HEK293 (cell line): ENCODE data around the gene DNAAF9.

Source experiments
- CTCF ChIA-PET: fragments of 350-600 bp; formaldehyde crosslinking; extraction: SDS; loops from one replicate; lab custom pipeline; 2021; ENCODE audit warnings: antibody characterized with exemption; lab: Yijun Ruan, JAX
- POLR2A ChIA-PET: fragments of 300-600 bp; formaldehyde crosslinking; extraction: SDS; loops from one replicate; lab custom pipeline; 2020; ENCODE audit warnings: antibody characterized with exemption, inconsistent platforms; lab: Yijun Ruan, JAX
- H3K27ac ChIP-seq: fragments of 200-500 bp; sonication (Bioruptor generic); 2 replicates; pipeline ENCODE4 v1.5.1; 2014; ENCODE audit warnings: low read depth, low read length, control low read depth, inconsistent platforms; ENCODE audit errors: extremely low read depth
- H3K36me3 ChIP-seq, 2 experiments: fragments of 200-500 bp in 1 of 2; sonication (Bioruptor generic) in 1 of 2; 1 replicate in 1 of 2; 2 replicates in 1 of 2; pipeline ENCODE4 v1.5.1; 2014 to 2017; ENCODE audit warnings: inconsistent platforms in 2 of 2, low read length in 2 of 2; ENCODE audit not compliant: control insufficient read depth in 2 of 2, insufficient read depth in 1 of 2
- H3K4me1 ChIP-seq: fragments of 200-500 bp; sonication (Bioruptor generic); 2 replicates; pipeline ENCODE4 v1.5.1; 2014; ENCODE audit warnings: mild to moderate bottlenecking, low read length, inconsistent platforms; ENCODE audit not compliant: control insufficient read depth, insufficient read depth
- H3K4me3 ChIP-seq: 2 replicates; pipeline ENCODE4 v1.5.1; 2011; ENCODE audit warnings: low read depth, mild to moderate bottlenecking, control low read depth, low read length, moderate library complexity
- H3K9me3 ChIP-seq: fragments of 200-500 bp; sonication (Bioruptor generic); 2 replicates; pipeline ENCODE4 v1.5.1; 2014; ENCODE audit warnings: low read depth, low read length, inconsistent platforms; ENCODE audit not compliant: control insufficient read depth, insufficient read depth
- BCL11A ChIP-seq: fragments of 450-650 bp; formaldehyde crosslinking; IDR thresholded peaks from 2 replicates; pipeline ENCODE4 v1.5.1; 2016; ENCODE audit warnings: low read depth, missing biosample characterization, missing genetic modification characterization
- EGR2 ChIP-seq: fragments of 450-650 bp; formaldehyde crosslinking; IDR thresholded peaks from 2 replicates; pipeline ENCODE4 v1.5.1; 2016; ENCODE audit warnings: low read depth, missing biosample characterization, missing genetic modification characterization
- GFI1B ChIP-seq: fragments of 450-650 bp; formaldehyde crosslinking; IDR thresholded peaks from 2 replicates; pipeline ENCODE4 v1.5.1; 2016; ENCODE audit warnings: missing biosample characterization, missing genetic modification characterization
- GLIS1 ChIP-seq: fragments of 450-650 bp; formaldehyde crosslinking; IDR thresholded peaks from 2 replicates; pipeline ENCODE4 v1.5.1; 2016; ENCODE audit warnings: missing biosample characterization, missing genetic modification characterization
- PATZ1 ChIP-seq: fragments of 450-650 bp; formaldehyde crosslinking; IDR thresholded peaks from 2 replicates; pipeline ENCODE4 v1.5.1; 2016; ENCODE audit warnings: missing biosample characterization, missing genetic modification characterization
- REST ChIP-seq: fragments of 450-650 bp; formaldehyde crosslinking; IDR thresholded peaks from 2 replicates; pipeline ENCODE4 v1.5.1; 2016; ENCODE audit warnings: missing biosample characterization, missing genetic modification characterization
- SETDB1 ChIP-seq: IDR thresholded peaks from one replicate; pipeline ENCODE4 v1.6.1; 2017; ENCODE audit warnings: mild to moderate bottlenecking, low read length, moderate library complexity, mixed read lengths; ENCODE audit not compliant: insufficient read length
- ZBTB20 ChIP-seq: fragments of 450-650 bp; formaldehyde crosslinking; IDR thresholded peaks from 2 replicates; pipeline ENCODE4 v1.5.1; 2016; ENCODE audit warnings: missing biosample characterization, missing genetic modification characterization
- ZNF112 ChIP-seq: fragments of 450-650 bp; formaldehyde crosslinking; IDR thresholded peaks from 2 replicates; pipeline ENCODE4 v1.5.0; 2017; ENCODE audit warnings: missing biosample characterization, missing genetic modification characterization
- ZNF280C ChIP-seq: fragments of 450-650 bp; formaldehyde crosslinking; IDR thresholded peaks from 2 replicates; pipeline ENCODE4 v1.5.1; 2016; ENCODE audit warnings: missing biosample characterization, missing genetic modification characterization
- ZNF394 ChIP-seq: fragments of 450-650 bp; formaldehyde crosslinking; IDR thresholded peaks from 2 replicates; pipeline ENCODE4 v1.5.1; 2016; ENCODE audit warnings: missing biosample characterization, missing genetic modification characterization, mild to moderate bottlenecking, moderate library complexity, borderline replicate concordance
- ZNF488 ChIP-seq: fragments of 450-650 bp; formaldehyde crosslinking; IDR thresholded peaks from 2 replicates; pipeline ENCODE4 v1.5.1; 2016; ENCODE audit warnings: missing biosample characterization, missing genetic modification characterization
- ZNF529 ChIP-seq: fragments of 450-650 bp; formaldehyde crosslinking; IDR thresholded peaks from 2 replicates; pipeline ENCODE4 v1.5.1; 2017; ENCODE audit warnings: missing genetic modification characterization, missing biosample characterization; ENCODE audit not compliant: insufficient replicate concordance
- ZNF548 ChIP-seq: fragments of 450-650 bp; formaldehyde crosslinking; IDR thresholded peaks from 2 replicates; pipeline ENCODE4 v1.5.1; 2016; ENCODE audit warnings: missing biosample characterization, missing genetic modification characterization
- ZNF549 ChIP-seq: fragments of 450-650 bp; IDR thresholded peaks from 2 replicates; pipeline ENCODE4 v1.5.1; 2018; ENCODE audit warnings: missing biosample characterization, missing genetic modification characterization, mild to moderate bottlenecking, inconsistent platforms, moderate library complexity
- ZNF560 ChIP-seq: fragments of 450-650 bp; formaldehyde crosslinking; IDR thresholded peaks from 2 replicates; pipeline ENCODE4 v1.5.1; 2017; ENCODE audit warnings: missing biosample characterization, missing genetic modification characterization, borderline replicate concordance
- ZNF610 ChIP-seq: fragments of 450-650 bp; formaldehyde crosslinking; IDR thresholded peaks from 2 replicates; pipeline ENCODE4 v1.5.1; 2016; ENCODE audit warnings: missing biosample characterization, missing genetic modification characterization, borderline replicate concordance
- ZNF645 ChIP-seq: fragments of 450-650 bp; formaldehyde crosslinking; IDR thresholded peaks from 2 replicates; pipeline ENCODE4; 2016; ENCODE audit warnings: missing biosample characterization, missing genetic modification characterization
- ZNF777 ChIP-seq: fragments of 450-650 bp; formaldehyde crosslinking; IDR thresholded peaks from 2 replicates; pipeline ENCODE4 v1.5.1; 2017; ENCODE audit warnings: missing biosample characterization, missing genetic modification characterization, borderline replicate concordance
- ZNF791 ChIP-seq: fragments of 450-650 bp; formaldehyde crosslinking; IDR thresholded peaks from 2 replicates; pipeline ENCODE4 v1.5.1; 2016; ENCODE audit warnings: missing biosample characterization, missing genetic modification characterization
- ZSCAN16 ChIP-seq: fragments of 450-650 bp; formaldehyde crosslinking; IDR thresholded peaks from 2 replicates; pipeline ENCODE4 v1.5.1; 2016; ENCODE audit warnings: missing biosample characterization, missing genetic modification characterization

Gene DNAAF9

GRCh38 chr20:3360752-3361151 is 46.7 kb downstream of the DNAAF9 start (continued):
- TF ChIP-seq ZNF791 (tag by site-specific recombination) (no peak), SETDB1 (no peak)

DNA sequence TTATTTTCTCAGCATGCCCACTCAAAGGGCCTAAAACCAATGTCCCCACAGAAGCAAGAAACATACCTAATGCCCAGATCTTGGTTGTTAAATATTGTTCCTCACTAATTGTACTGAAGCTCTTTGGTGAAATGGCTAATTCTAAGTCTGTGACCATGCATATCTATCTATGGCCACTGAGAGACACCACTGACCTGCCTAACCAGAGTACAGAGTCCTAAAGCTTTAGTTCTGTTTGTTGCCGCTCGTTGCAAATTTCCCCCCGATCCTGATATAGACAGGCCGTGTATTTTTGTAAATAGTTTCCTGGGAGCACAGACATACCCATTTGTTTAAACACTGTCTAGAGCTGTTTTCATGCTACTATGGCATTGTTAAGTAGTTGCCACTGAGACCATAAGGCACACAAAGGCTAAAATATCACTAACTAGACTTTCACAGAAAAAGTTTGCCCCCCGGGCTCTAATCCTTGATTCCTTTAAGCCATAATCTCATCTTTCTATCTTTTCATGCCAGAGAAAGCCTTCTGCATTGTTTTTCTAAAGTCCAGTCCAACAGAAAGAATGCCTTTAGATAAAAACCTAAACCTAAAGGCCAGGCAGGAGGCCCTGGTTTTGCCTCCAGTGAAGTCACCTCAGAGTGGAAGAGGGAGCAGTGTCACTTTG is 48.7 kb downstream of the DNAAF9 start:
- Histone ChIP-seq H3K9me3 (no peaks in the 10 kb centered on the region), H3K4me3 (no peak overlapping the region), H3K4me1 (no peaks in the 10 kb centered on the region), H3K36me3 (no peaks in the 10 kb centered on the region; a peak in 1 of 3 replicates), H3K27ac (no peak overlapping the region)
- CTCF ChIA-PET: interaction anchor here (0.6 to 1.1 kb wide), 2 partner anchors 8 to 44 kb away, joined by 3 read pairs; no protein-coding TSS in a partner anchor
- POLR2A ChIA-PET: no interaction called here
- TF ChIP-seq ZSCAN16: no peak
- no peak for TF ChIP-seq ZNF777 (tag by site-specific recombination)
- no peak for TF ChIP-seq ZNF548 (tag by site-specific recombination)
- TF ChIP-seq REST (tag by site-specific recombination): no peak
- no peak for TF ChIP-seq ZNF549 (tag by site-specific recombination)
- TF ChIP-seq ZNF610 (tag by site-specific recombination): no peak
- no peak for TF ChIP-seq PATZ1 (tag by site-specific recombination)
- TF ChIP-seq ZNF529 (tag by site-specific recombination): no peak
- no peak for TF ChIP-seq GFI1B (tag by site-specific recombination)
- TF ChIP-seq BCL11A (tag by site-specific recombination): no peak
- TF ChIP-seq GLIS1 (tag by site-specific recombination): no peak
- no peak for TF ChIP-seq ZNF112 (tag by site-specific recombination)
- no peak for TF ChIP-seq ZNF488 (tag by site-specific recombination)
- TF ChIP-seq ZBTB20 (tag by site-specific recombination): no peak
- no peak for TF ChIP-seq ZNF560 (tag by site-specific recombination)
- no peak for TF ChIP-seq ZNF645 (tag by site-specific recombination)
- no peak for TF ChIP-seq ZNF394 (tag by site-specific recombination)
- TF ChIP-seq ZNF280C (tag by site-specific recombination): no peak
- TF ChIP-seq EGR2 (tag by site-specific recombination): no peak
